Measurements from ENCODE around the gene ARSG. TPM values are rescaled to one million over a fixed set of nuclear protein-coding genes. Genes with fewer than 3 reads are reported as not detected.

ARSG gene
- total RNA-seq, 1 experiment from 2014 or later, result 63.2 TPM

- Histone ChIP-seq H2AFZ (ENCODE audit: low read length) (0 out of 2 replicates have a peak overlapping the region, but pooled peaks have one; percentile 15), H3K79me2 (ENCODE audit: low read length) (no peaks in the 10 kb centered on the region), H3K4me3 (ENCODE audit: low read length) (peak overlapping the region; percentile 64), H3K27ac (ENCODE audit: low read length) (no peak overlapping the region), H3K9me3 (ENCODE audit: low read length) (no peaks in the 10 kb centered on the region), H3K4me2 (ENCODE audit: low read depth, low read length, poor library complexity, severe bottlenecking) (peak overlapping the region; percentile 80), H3K9me2 (replicated peaks; ENCODE audit: insufficient read depth, low read length) (no peaks in the 10 kb centered on the region), H3K9ac (ENCODE audit: low read length) (peak overlapping the region; percentile 34), H3K27me3 (ENCODE audit: low read length) (no peaks in the 10 kb centered on the region), H3K36me3 (ENCODE audit: insufficient read depth, low read length) (no peaks in the 10 kb centered on the region), H3K4me1 (ENCODE audit: low read length) (peaks cover 52% of the 10 kb centered on the region), H4K20me1 (ENCODE audit: insufficient read depth, low read depth, low read length) (0 out of 2 replicates have a peak, but pooled peaks cover 6% of the 10 kb centered on the region)
- no peak for DNase-seq
Measured at GRCh38 chr17:68458260-68459036, 167.2 kb downstream of the ARSG start.

GRCh38 chr17:68459037-68459639 is 167.8 kb downstream of the ARSG start:
- Histone ChIP-seq H3K9ac (ENCODE audit: low read length) (no peak overlapping the region), H4K20me1 (ENCODE audit: insufficient read depth, low read depth, low read length) (0 out of 2 replicates have a peak, but pooled peaks cover 5% of the 10 kb centered on the region), H3K79me2 (ENCODE audit: low read length) (no peaks in the 10 kb centered on the region), H2AFZ (ENCODE audit: low read length) (no peak overlapping the region), H3K27ac (ENCODE audit: low read length) (no peak overlapping the region), H3K9me3 (ENCODE audit: low read length) (no peaks in the 10 kb centered on the region), H3K4me1 (ENCODE audit: low read length) (peaks cover 52% of the 10 kb centered on the region), H3K4me3 (ENCODE audit: low read length) (no peak overlapping the region), H3K27me3 (ENCODE audit: low read length) (no peaks in the 10 kb centered on the region), H3K9me2 (replicated peaks; ENCODE audit: insufficient read depth, low read length) (no peaks in the 10 kb centered on the region), H3K4me2 (ENCODE audit: low read depth, low read length, poor library complexity, severe bottlenecking) (no peak overlapping the region), H3K36me3 (ENCODE audit: insufficient read depth, low read length) (no peaks in the 10 kb centered on the region)
- no peak for DNase-seq

- no peaks in the 10 kb centered on the region for H3K79me2 ChIP-seq (ENCODE audit: low read length)
- H3K4me3 ChIP-seq (ENCODE audit: low read length), result no peak overlapping the region
- peaks cover 52% of the 10 kb centered on the region for H3K4me1 ChIP-seq (ENCODE audit: low read length)
- H3K9me2 ChIP-seq (replicated peaks; ENCODE audit: insufficient read depth, low read length), result no peaks in the 10 kb centered on the region
- no peaks in the 10 kb centered on the region for H3K9me3 ChIP-seq (ENCODE audit: low read length)
- no peak for DNase-seq
- no peak overlapping the region for H3K4me2 ChIP-seq (ENCODE audit: low read depth, low read length, poor library complexity, severe bottlenecking)
- H3K27me3 ChIP-seq (ENCODE audit: low read length), result no peaks in the 10 kb centered on the region
- H3K27ac ChIP-seq (ENCODE audit: low read length), result no peak overlapping the region; the same call in 1 of the 2 replicates
- H3K36me3 ChIP-seq (ENCODE audit: insufficient read depth, low read length), result no peaks in the 10 kb centered on the region
- peak overlapping the region; percentile 52; the same call in 1 of the 2 replicates for H2AFZ ChIP-seq (ENCODE audit: low read length)
- H4K20me1 ChIP-seq (ENCODE audit: insufficient read depth, low read depth, low read length), result no peaks in the 10 kb centered on the region
- peak overlapping the region; percentile 7; the same call in 1 of the 2 replicates for H3K9ac ChIP-seq (ENCODE audit: low read length)
Measured at GRCh38 chr17:68460146-68460545, 168.9 kb downstream of the ARSG start.

DNA sequence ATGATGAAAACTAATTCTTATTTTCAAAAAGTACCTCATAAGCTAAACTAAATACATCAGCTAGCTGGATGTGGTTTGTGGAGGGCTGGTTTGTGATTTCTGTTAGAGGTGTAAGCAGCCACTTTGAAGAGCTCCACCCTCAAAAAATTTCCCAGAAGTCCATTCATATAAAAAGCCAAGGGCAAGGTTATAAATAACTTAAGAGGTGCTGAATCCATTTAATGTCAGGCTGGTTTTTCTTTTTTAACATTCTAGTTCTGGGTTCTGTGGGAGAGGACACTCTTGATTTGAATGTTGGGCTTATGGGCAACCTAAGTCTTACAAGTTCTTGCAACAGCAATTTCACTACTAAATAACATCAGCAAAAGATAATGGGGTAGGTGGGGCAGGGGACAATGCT is 169.4 kb downstream of the ARSG start:
- Histone ChIP-seq H2AFZ (ENCODE audit: low read length) (no peak overlapping the region), H3K4me3 (ENCODE audit: low read length) (no peak overlapping the region), H4K20me1 (ENCODE audit: insufficient read depth, low read depth, low read length) (no peaks in the 10 kb centered on the region), H3K4me1 (ENCODE audit: low read length) (peaks cover 52% of the 10 kb centered on the region), H3K27ac (ENCODE audit: low read length) (no peak overlapping the region; the same call in 1 of the 2 replicates), H3K9me3 (ENCODE audit: low read length) (no peaks in the 10 kb centered on the region), H3K79me2 (ENCODE audit: low read length) (no peaks in the 10 kb centered on the region), H3K9ac (ENCODE audit: low read length) (no peak overlapping the region), H3K36me3 (ENCODE audit: insufficient read depth, low read length) (no peaks in the 10 kb centered on the region), H3K9me2 (replicated peaks; ENCODE audit: insufficient read depth, low read length) (no peaks in the 10 kb centered on the region), H3K4me2 (ENCODE audit: low read depth, low read length, poor library complexity, severe bottlenecking) (no peak overlapping the region), H3K27me3 (ENCODE audit: low read length) (no peaks in the 10 kb centered on the region)
- no peak for DNase-seq

- 0 out of 2 replicates have a peak overlapping the region, but pooled peaks have one; percentile 30 for H3K9ac ChIP-seq (ENCODE audit: low read length)
- no peaks in the 10 kb centered on the region for H3K27me3 ChIP-seq (ENCODE audit: low read length)
- no peaks in the 10 kb centered on the region for H3K9me2 ChIP-seq (replicated peaks; ENCODE audit: insufficient read depth, low read length)
- H3K36me3 ChIP-seq (ENCODE audit: insufficient read depth, low read length), result no peaks in the 10 kb centered on the region
- no peaks in the 10 kb centered on the region for H3K9me3 ChIP-seq (ENCODE audit: low read length)
- H3K4me3 ChIP-seq (ENCODE audit: low read length), result no peak overlapping the region
- H3K79me2 ChIP-seq (ENCODE audit: low read length), result no peaks in the 10 kb centered on the region
- H4K20me1 ChIP-seq (ENCODE audit: insufficient read depth, low read depth, low read length), result no peaks in the 10 kb centered on the region
- no peak overlapping the region for H3K4me2 ChIP-seq (ENCODE audit: low read depth, low read length, poor library complexity, severe bottlenecking)
- peak overlapping the region; percentile 37; the same call in 1 of the 2 replicates for H2AFZ ChIP-seq (ENCODE audit: low read length)
- H3K27ac ChIP-seq (ENCODE audit: low read length), result no peak overlapping the region; the same call in 1 of the 2 replicates
- DNase-seq, result peak; percentile 49
- peaks cover 55% of the 10 kb centered on the region for H3K4me1 ChIP-seq (ENCODE audit: low read length)
Measured at GRCh38 chr17:68461122-68461539, 169.8 kb downstream of the ARSG start.

DNA sequence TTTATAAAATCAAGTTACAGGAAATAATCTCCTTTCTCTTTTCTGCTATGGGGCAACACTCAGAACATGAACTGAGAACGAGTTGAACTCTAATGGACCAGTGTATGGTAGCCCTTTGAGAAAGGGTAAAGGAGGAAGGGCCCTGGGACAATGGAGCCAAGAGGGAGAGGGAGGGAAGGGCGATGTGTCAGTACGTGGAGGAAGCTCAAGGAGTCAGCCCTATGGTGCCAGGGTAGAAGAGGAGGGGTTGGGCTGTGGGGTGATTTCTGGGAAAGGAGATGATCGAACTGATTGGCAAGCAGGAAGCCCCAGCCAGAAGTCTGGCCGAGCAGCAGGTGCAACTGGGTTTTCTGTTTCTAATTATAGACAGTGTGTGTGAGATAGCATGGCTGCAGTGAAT is 170.3 kb downstream of the ARSG start:
- peaks cover 55% of the 10 kb centered on the region for H3K4me1 ChIP-seq (ENCODE audit: low read length)
- H2AFZ ChIP-seq (ENCODE audit: low read length), result peak overlapping the region; percentile 37; the same call in 1 of the 2 replicates
- 0 out of 2 replicates have a peak overlapping the region, but pooled peaks have one; percentile 30 for H3K9ac ChIP-seq (ENCODE audit: low read length)
- DNase-seq, result no peak
- H3K4me3 ChIP-seq (ENCODE audit: low read length), result no peak overlapping the region
- H3K27ac ChIP-seq (ENCODE audit: low read length), result no peak overlapping the region; the same call in 1 of the 2 replicates
- H3K27me3 ChIP-seq (ENCODE audit: low read length), result no peaks in the 10 kb centered on the region
- H3K4me2 ChIP-seq (ENCODE audit: low read depth, low read length, poor library complexity, severe bottlenecking), result no peak overlapping the region
- no peaks in the 10 kb centered on the region for H3K9me2 ChIP-seq (replicated peaks; ENCODE audit: insufficient read depth, low read length)
- no peaks in the 10 kb centered on the region for H3K79me2 ChIP-seq (ENCODE audit: low read length)
- H3K9me3 ChIP-seq (ENCODE audit: low read length), result no peaks in the 10 kb centered on the region
- no peaks in the 10 kb centered on the region for H4K20me1 ChIP-seq (ENCODE audit: insufficient read depth, low read depth, low read length)
- H3K36me3 ChIP-seq (ENCODE audit: insufficient read depth, low read length), result no peaks in the 10 kb centered on the region

- H3K9ac ChIP-seq (ENCODE audit: low read length), result peak overlapping the region; percentile 43
- peaks cover 52% of the 10 kb centered on the region for H3K4me1 ChIP-seq (ENCODE audit: low read length)
- H3K4me2 ChIP-seq (ENCODE audit: low read depth, low read length, poor library complexity, severe bottlenecking), result peak overlapping the region; percentile 48
- H3K27me3 ChIP-seq (ENCODE audit: low read length), result no peaks in the 10 kb centered on the region
- no peaks in the 10 kb centered on the region for H3K9me2 ChIP-seq (replicated peaks; ENCODE audit: insufficient read depth, low read length)
- no peak overlapping the region for H3K4me3 ChIP-seq (ENCODE audit: low read length)
- no peaks in the 10 kb centered on the region for H4K20me1 ChIP-seq (ENCODE audit: insufficient read depth, low read depth, low read length)
- no peaks in the 10 kb centered on the region for H3K36me3 ChIP-seq (ENCODE audit: insufficient read depth, low read length)
- H2AFZ ChIP-seq (ENCODE audit: low read length), result peak overlapping the region; percentile 31; the same call in 1 of the 2 replicates
- H3K9me3 ChIP-seq (ENCODE audit: low read length), result no peaks in the 10 kb centered on the region
- DNase-seq, result peak; percentile 95
- no peaks in the 10 kb centered on the region for H3K79me2 ChIP-seq (ENCODE audit: low read length)
- H3K27ac ChIP-seq (ENCODE audit: low read length), result no peak overlapping the region
Measured at GRCh38 chr17:68462381-68463210, 171.3 kb downstream of the ARSG start.
